KMS-11 (cell line): ENCODE data around the gene WAC.

Experiments used
- H2AFZ ChIP-seq: fragments of 200-600 bp; sonication (generic); 2 replicates; pipeline ENCODE4 v1.6.1; 2016; ENCODE audit warnings: antibody characterized with exemption, mixed run types, low read depth
- H3K27ac ChIP-seq: fragments of 200-600 bp; sonication (generic); 2 replicates; pipeline ENCODE4 v1.6.1; 2016; ENCODE audit warnings: mild to moderate bottlenecking, mixed run types
- H3K27me3 ChIP-seq: fragments of 200-600 bp; sonication (generic); 2 replicates; pipeline ENCODE4 v1.6.1; 2017; ENCODE audit warnings: mild to moderate bottlenecking, low read depth, mixed run types, moderate library complexity; ENCODE audit not compliant: insufficient read depth
- H3K36me3 ChIP-seq: fragments of 200-600 bp; sonication (generic); 2 replicates; pipeline ENCODE4 v1.6.1; 2017; ENCODE audit warnings: mild to moderate bottlenecking, mixed run types; ENCODE audit not compliant: insufficient read depth
- H3K4me1 ChIP-seq: fragments of 200-600 bp; sonication (generic); 2 replicates; pipeline ENCODE4 v1.6.1; 2016; ENCODE audit warnings: mild to moderate bottlenecking, low read depth, mixed run types; ENCODE audit not compliant: poor library complexity, severe bottlenecking
- H3K4me2 ChIP-seq: fragments of 200-600 bp; sonication (generic); 2 replicates; pipeline ENCODE4 v1.7.0; 2016; ENCODE audit warnings: mild to moderate bottlenecking, mixed run types
- H3K4me3 ChIP-seq: fragments of 200-600 bp; sonication (generic); IDR thresholded peaks from 2 replicates; pipeline ENCODE4 v1.6.1; 2017; ENCODE audit warnings: low read depth, low read length, mixed read lengths; ENCODE audit not compliant: insufficient read depth
- H3K79me2 ChIP-seq: fragments of 200-600 bp; sonication (generic); 2 replicates; pipeline ENCODE4 v1.6.1; 2016; ENCODE audit warnings: low read depth, mixed run types; ENCODE audit not compliant: insufficient read depth
- H3K9ac ChIP-seq: fragments of 200-600 bp; sonication (generic); 2 replicates; pipeline ENCODE4 v1.6.1; 2016; ENCODE audit warnings: mild to moderate bottlenecking, mixed run types
- H4K20me1 ChIP-seq: fragments of 200-600 bp; sonication (generic); 2 replicates; pipeline ENCODE4 v1.6.1; 2016; ENCODE audit warnings: mild to moderate bottlenecking, mixed run types; ENCODE audit not compliant: insufficient read depth
- CTCF ChIP-seq: fragments of 200-600 bp; sonication (generic); conservative IDR thresholded peaks from 2 replicates; pipeline ENCODE4 v1.6.1; 2017; ENCODE audit warnings: low read depth, mild to moderate bottlenecking, antibody characterized with exemption, low read length, moderate library complexity, mixed read lengths

WAC gene

GRCh38 chr10:28637346-28637745 is 104.4 kb downstream of the WAC start:
- Histone ChIP-seq H3K36me3 (no peaks in the 10 kb centered on the region; the same call in 1 of the 2 replicates), H3K9ac (no peak overlapping the region), H2AFZ (no peak overlapping the region), H3K27ac (no peak overlapping the region), H3K27me3 (no peaks in the 10 kb centered on the region), H3K4me3 (no peak overlapping the region), H4K20me1 (no peaks in the 10 kb centered on the region), H3K79me2 (no peaks in the 10 kb centered on the region), H3K4me2 (no peak overlapping the region), H3K4me1 (no peaks in the 10 kb centered on the region)
- no peak for TF ChIP-seq CTCF

- no peaks in the 10 kb centered on the region for H3K79me2 ChIP-seq
- no peaks in the 10 kb centered on the region for H3K27me3 ChIP-seq
- H4K20me1 ChIP-seq = no peaks in the 10 kb centered on the region
- H3K36me3 ChIP-seq = no peaks in the 10 kb centered on the region; the same call in 1 of the 2 replicates
- no peak overlapping the region for H3K4me3 ChIP-seq
- H3K4me1 ChIP-seq = no peaks in the 10 kb centered on the region
- H3K9ac ChIP-seq = no peak overlapping the region
- no peak overlapping the region for H2AFZ ChIP-seq
- TF ChIP-seq CTCF = no peak
- H3K27ac ChIP-seq = no peak overlapping the region
- H3K4me2 ChIP-seq = no peak overlapping the region
These were observed 105.5 kb downstream of the WAC start for GRCh38 chr10:28638392-28638791.

GRCh38 chr10:28640551-28640950 is 107.6 kb downstream of the WAC start:
- Histone ChIP-seq H3K4me1 (no peaks in the 10 kb centered on the region), H4K20me1 (no peaks in the 10 kb centered on the region), H3K36me3 (no peaks in the 10 kb centered on the region; the same call in 1 of the 2 replicates), H3K27ac (no peak overlapping the region), H3K4me3 (no peak overlapping the region), H3K9ac (no peak overlapping the region), H3K79me2 (no peaks in the 10 kb centered on the region), H3K4me2 (no peak overlapping the region), H3K27me3 (no peaks in the 10 kb centered on the region), H2AFZ (no peak overlapping the region)
- no peak for TF ChIP-seq CTCF

- Histone ChIP-seq H3K9ac (no peak overlapping the region), H3K4me3 (no peak overlapping the region), H3K27me3 (no peaks in the 10 kb centered on the region), H3K4me1 (no peaks in the 10 kb centered on the region), H3K4me2 (no peak overlapping the region), H3K27ac (no peak overlapping the region), H4K20me1 (no peaks in the 10 kb centered on the region), H3K79me2 (no peaks in the 10 kb centered on the region), H3K36me3 (no peaks in the 10 kb centered on the region), H2AFZ (no peak overlapping the region)
- TF ChIP-seq CTCF = no peak
These were observed 111.7 kb downstream of the WAC start for GRCh38 chr10:28644647-28645046.

GRCh38 chr10:28652106-28652505 is 119.2 kb downstream of the WAC start:
- Histone ChIP-seq H2AFZ (no peak overlapping the region), H3K36me3 (no peaks in the 10 kb centered on the region), H3K27me3 (no peaks in the 10 kb centered on the region), H3K4me3 (no peak overlapping the region), H3K9ac (no peak overlapping the region), H3K4me1 (no peaks in the 10 kb centered on the region), H4K20me1 (no peaks in the 10 kb centered on the region), H3K4me2 (no peak overlapping the region), H3K79me2 (no peaks in the 10 kb centered on the region), H3K27ac (no peak overlapping the region)
- TF ChIP-seq CTCF = no peak
